Left lung (tissue), 10 donors: ENCODE results near the gene SIX1. TPM values are rescaled to one million over a fixed set of nuclear protein-coding genes. Genes with fewer than 3 reads are reported as not detected.

Experiments
- ATAC-seq: fragments of 200-7000 bp; cut with Tn5 transposase; one replicate; pipeline ENCODE4 v1.9.1; 2020; ENCODE audit warnings: moderate library complexity
- DNase-seq, 4 donors: peaks; one replicate each; pipeline ENCODE4 v3.0.0-alpha.2; 2013 to 2020
- H3K27ac ChIP-seq, 2 donors: fragments of 200-600 bp; sonication (generic) in 1 of 2; one replicate each; pipeline versions ENCODE4 v1.5.0 to v1.8.0; 2020 to 2021
- H3K27me3 ChIP-seq, 2 donors: fragments of 200-600 bp; sonication (generic) in 1 of 2; one replicate each; pipeline versions ENCODE4 v1.5.0 to v1.8.0; 2020 to 2021
- H3K36me3 ChIP-seq, 2 donors: fragments of 200-600 bp; sonication (generic) in 1 of 2; one replicate each; pipeline versions ENCODE4 v1.5.0 to v1.8.0; 2020 to 2021
- H3K4me1 ChIP-seq, 2 donors: fragments of 200-600 bp; one replicate each; pipeline ENCODE4 v1.8.0; 2021
- H3K4me3 ChIP-seq, 2 donors: fragments of 200-600 bp; sonication (generic) in 1 of 2; one replicate each; pipeline versions ENCODE4 v1.5.0 to v1.8.0; 2020 to 2021; ENCODE audit warnings: mild to moderate bottlenecking in 1 of 2
- H3K9me3 ChIP-seq, 2 donors: fragments of 200-600 bp; sonication (generic) in 1 of 2; one replicate each; pipeline versions ENCODE4 v1.5.0 to v1.8.0; 2020 to 2021
- intact Hi-C, 2 donors: fragments of 100-400 bp; cut with DNase I; formaldehyde crosslinking; loops; one replicate each; pipeline versions ENCODE4 v1.11.2 to v1.14.2; 2022
- polyA plus RNA-seq, 6 donors: library from polyadenylated mRNA; unstranded; fragments of 120-200 nt; gene quantifications; one replicate each; pipeline ENCODE4 v1.2.1, GENCODE V29; 2013; ENCODE audit not compliant: insufficient read length in 6 of 6
- total RNA-seq, 2 donors: library from RNA; stranded (reverse); fragmentation: NEBNext Ultra II Directional; extraction: Animal tissue kit (Norgen Biotek cat#: 25700); gene quantifications; one replicate each; pipeline ENCODE4 v1.2.1, GENCODE V29; 2021
- TF ChIP-seq, protein P1 (sequence below), 2 donors: fragments of 200-600 bp; sonication (generic) in 1 of 2; IDR thresholded peaks; one replicate each; pipeline versions ENCODE4 v1.5.0 to v1.8.0; 2021; ENCODE audit warnings: antibody characterized with exemption in 2 of 2
- donor health status: DM: no; HTN: yes; CAD: no.
- donor health status: DM: no; HTN: no; CAD: no.

The SIX1 gene
- total and polyA plus RNA-seq, 8 donors: 0.46 to 2.4 (median 0.97) TPM; not detected in 1

DNA sequence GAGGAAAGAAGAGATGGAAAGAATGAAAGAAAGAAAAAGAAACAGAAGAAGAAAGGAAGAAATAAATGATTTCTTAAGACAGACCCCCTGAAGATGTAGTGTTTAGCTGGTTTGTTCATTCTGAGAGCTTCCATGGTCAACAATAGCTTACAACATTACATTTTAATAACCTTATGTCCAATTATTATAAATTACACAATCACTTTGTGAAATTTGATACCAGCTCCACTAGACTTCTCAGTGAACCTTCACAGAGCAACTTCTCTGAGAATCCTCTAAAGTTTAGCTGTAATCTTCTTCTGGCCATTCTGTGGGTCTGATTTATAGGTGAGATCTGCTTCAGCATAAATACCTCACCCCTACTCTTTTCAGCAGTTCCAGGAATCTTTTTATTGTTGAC is 27.9 kb downstream of the SIX1 start:
- no peak overlapping the region for H3K27ac ChIP-seq
- intact Hi-C loops: loop anchor here in 1 of 2 donors (10.0 kb wide), 1 partner anchor 633 kb away; no protein-coding TSS in a partner anchor
- H3K36me3 ChIP-seq: no peaks in the 10 kb centered on the region
- no peak overlapping the region for H3K4me3 ChIP-seq
- peaks cover 0 to 9% of the 10 kb centered on the region in 2 donors for H3K4me1 ChIP-seq
- ATAC-seq: no peak
- TF ChIP-seq, protein P1, sequence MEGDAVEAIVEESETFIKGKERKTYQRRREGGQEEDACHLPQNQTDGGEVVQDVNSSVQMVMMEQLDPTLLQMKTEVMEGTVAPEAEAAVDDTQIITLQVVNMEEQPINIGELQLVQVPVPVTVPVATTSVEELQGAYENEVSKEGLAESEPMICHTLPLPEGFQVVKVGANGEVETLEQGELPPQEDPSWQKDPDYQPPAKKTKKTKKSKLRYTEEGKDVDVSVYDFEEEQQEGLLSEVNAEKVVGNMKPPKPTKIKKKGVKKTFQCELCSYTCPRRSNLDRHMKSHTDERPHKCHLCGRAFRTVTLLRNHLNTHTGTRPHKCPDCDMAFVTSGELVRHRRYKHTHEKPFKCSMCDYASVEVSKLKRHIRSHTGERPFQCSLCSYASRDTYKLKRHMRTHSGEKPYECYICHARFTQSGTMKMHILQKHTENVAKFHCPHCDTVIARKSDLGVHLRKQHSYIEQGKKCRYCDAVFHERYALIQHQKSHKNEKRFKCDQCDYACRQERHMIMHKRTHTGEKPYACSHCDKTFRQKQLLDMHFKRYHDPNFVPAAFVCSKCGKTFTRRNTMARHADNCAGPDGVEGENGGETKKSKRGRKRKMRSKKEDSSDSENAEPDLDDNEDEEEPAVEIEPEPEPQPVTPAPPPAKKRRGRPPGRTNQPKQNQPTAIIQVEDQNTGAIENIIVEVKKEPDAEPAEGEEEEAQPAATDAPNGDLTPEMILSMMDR (IDR thresholded peaks at IDR 0.05): no peak
- H3K27me3 ChIP-seq: no peaks in the 10 kb centered on the region
- H3K9me3 ChIP-seq: no peaks in the 10 kb centered on the region
- DNase-seq: no peak

DNA sequence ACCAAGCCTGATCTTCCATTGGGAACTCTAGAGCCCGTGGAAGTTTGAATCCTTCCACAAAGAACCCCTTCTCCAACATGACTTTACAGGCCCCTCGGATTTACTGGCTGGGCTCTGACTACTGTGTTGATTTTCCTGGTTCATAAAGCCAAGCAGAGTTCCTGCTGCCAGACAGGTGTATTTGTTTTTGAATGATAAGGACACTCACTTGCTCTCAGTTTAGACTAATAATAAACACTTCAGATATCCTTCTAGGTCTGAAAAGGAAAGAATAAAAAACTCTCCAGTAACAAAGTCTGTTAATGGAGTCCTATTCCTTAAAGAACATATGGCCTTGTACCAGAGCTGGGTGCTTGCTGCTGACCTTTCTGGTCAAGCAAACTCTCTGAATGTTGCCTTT is 31.0 kb downstream of the SIX1 start:
- Histone ChIP-seq H3K27ac (peak overlapping the region in 1 of 2 donors; percentile 50), H3K9me3 (no peaks in the 10 kb centered on the region), H3K36me3 (no peaks in the 10 kb centered on the region), H3K4me3 (no peak overlapping the region), H3K4me1 (peaks cover 0 to 6% of the 10 kb centered on the region in 2 donors), H3K27me3 (no peaks in the 10 kb centered on the region)
- peak; percentile 86 for ATAC-seq
- TF ChIP-seq, protein P1 (IDR thresholded peaks at IDR 0.05): no peak
- intact Hi-C loops: no loop called here
- peak in 1 of 4 donors; percentile 50 for DNase-seq

DNA sequence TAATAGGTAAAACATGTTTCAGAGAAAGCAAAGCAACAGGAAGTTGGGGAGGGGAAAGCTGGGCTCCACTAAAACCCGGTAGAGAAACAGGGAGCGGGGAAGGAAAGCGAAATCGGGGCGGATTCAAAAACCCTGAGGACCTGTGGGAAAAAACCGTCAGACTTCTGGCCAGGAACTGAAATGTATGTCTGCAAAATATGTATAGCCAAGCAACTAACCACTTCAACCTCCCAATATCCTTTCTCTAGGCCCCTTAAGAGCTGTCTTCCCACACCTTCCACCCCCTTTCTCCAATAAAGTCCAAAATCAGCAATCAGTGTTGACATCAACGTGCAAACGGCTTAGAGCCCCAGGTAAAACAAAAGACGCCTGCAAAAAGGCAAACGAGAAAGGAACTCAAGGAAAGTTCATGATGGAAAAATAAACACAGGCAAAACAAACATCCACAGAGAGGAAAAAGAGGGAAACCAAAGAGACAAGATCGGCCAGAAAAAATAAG is 32.8 kb downstream of the SIX1 start:
- H3K36me3 ChIP-seq: no peaks in the 10 kb centered on the region
- H3K4me3 ChIP-seq: no peak overlapping the region
- ATAC-seq (no peak), DNase-seq (peak in 1 of 4 donors; percentile 23)
- peaks cover 0 to 6% of the 10 kb centered on the region in 2 donors for H3K4me1 ChIP-seq
- TF ChIP-seq, protein P1 (IDR thresholded peaks at IDR 0.05): no peak
- H3K27ac ChIP-seq: no peak overlapping the region
- H3K9me3 ChIP-seq: no peaks in the 10 kb centered on the region
- H3K27me3 ChIP-seq: no peaks in the 10 kb centered on the region
- intact Hi-C loops: no loop called here

DNA sequence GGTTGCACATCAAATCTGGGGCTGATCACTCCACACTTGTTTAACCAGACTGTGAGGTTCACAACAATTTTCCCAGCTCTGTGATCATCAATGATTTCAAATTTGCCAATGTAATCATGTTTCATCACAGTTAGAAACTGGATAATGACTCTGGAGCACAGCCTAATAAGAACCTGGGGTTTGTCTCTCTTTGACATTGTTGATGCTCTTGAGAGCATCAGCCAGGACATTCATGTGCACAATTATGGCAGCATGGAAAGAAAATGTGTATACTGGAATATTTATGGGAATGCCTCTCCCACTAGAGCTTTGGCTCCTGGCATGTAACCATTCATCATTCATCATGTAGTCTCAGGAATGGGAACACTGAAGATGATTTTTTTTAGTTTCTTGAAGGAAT is 47.0 kb downstream of the SIX1 start:
- Histone ChIP-seq H3K4me3 (no peak overlapping the region), H3K27ac (no peak overlapping the region), H3K27me3 (no peaks in the 10 kb centered on the region), H3K4me1 (no peaks in the 10 kb centered on the region), H3K36me3 (no peaks in the 10 kb centered on the region), H3K9me3 (no peaks in the 10 kb centered on the region)
- ATAC-seq (no peak), DNase-seq (no peak)
- TF ChIP-seq, protein P1 (IDR thresholded peaks at IDR 0.05): no peak
- intact Hi-C loops: no loop called here

DNA sequence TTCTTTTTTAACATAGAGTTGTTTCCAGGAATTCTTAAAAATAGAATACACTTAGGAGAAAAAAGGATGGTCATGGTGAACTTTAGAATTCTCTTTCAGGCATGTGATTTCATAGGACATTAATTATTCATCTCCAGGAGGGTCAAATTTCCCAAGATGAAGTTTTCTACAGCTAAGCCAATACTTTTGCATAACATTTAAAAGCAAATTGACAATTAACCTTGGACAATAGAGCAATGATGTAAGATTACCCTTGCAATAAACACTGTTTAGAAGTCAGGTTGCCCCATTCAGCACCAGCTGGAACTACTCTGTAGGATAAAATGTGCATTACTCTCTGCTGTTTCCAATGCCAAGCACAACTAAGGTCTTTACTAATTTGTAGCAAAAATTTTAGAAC is 49.5 kb downstream of the SIX1 start:
- Histone ChIP-seq H3K36me3 (no peaks in the 10 kb centered on the region), H3K9me3 (no peaks in the 10 kb centered on the region), H3K4me1 (no peaks in the 10 kb centered on the region), H3K27me3 (no peaks in the 10 kb centered on the region), H3K4me3 (no peak overlapping the region), H3K27ac (no peak overlapping the region)
- TF ChIP-seq, protein P1 (IDR thresholded peaks at IDR 0.05): no peak
- intact Hi-C loops: no loop called here
- DNase-seq: no peak
- ATAC-seq: no peak
